AG08396 (cell line): Measurements from ENCODE around the gene MYH10.
"Not testable (repeated sequence)": the region's sequence is repeated elsewhere in the genome, so short reads cannot be mapped to it uniquely, and the experiment has no call there.

ENCODE experiments used
- DNase-seq: peaks from one replicate; pipeline ENCODE4 v3.0.0; 2012; ENCODE audit warnings: low spot score, mixed read lengths

MYH10 gene

DNA sequence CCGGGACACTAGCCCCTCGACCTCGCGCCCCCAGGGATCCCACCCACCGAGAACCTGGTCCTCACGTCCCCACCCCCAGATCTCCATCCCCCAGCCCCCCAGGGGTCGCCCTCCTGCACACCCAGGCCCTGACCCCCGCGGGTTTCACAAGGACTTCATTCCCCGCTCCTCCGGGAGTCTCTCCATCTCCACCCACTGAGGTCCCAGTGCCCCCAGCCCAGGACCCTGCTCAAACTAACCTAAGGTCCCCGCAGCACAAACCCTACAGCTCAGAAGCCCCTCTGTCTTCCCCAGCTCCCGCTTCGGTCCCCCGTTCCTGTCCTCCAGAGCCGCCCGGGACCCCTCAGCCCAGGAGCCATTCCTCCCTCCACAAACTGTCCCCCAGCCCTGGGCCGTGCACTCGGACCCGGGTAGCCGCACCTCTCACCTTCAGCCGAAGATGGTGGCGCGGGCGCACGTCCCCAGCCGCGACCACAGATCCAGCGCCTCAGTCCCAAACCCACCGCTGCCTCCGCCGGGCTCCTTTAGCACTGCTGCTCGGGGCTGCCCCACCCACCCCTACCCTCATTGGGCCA, at the start of gene MYH10:
TSS of gene MYH10 (minus strand) at position 499 of the 575 bp plus-strand sequence. CDS start 7,479 bp downstream, outside the sequence.
- DNase-seq = no peak

DNA sequence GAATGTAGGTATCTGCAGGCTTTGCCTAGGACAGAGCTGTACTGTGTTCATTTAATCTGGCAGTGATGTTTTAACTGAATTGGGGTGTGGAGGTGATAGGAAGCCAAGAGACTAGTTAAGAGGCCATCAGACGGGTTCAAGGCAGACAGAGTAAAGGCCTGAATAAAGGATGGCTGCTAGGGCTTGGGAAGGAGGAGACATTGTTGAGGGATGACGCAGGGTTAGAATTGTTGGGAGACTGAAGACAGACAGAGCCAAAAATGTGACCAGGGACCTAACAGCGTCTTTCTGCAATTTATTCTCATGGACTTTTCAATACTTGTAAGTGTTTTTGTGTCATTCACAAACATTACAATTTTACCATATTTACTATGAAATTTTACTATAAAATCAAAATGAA, 48.6 kb upstream of the MYH10 start:
- no peak for DNase-seq

DNA sequence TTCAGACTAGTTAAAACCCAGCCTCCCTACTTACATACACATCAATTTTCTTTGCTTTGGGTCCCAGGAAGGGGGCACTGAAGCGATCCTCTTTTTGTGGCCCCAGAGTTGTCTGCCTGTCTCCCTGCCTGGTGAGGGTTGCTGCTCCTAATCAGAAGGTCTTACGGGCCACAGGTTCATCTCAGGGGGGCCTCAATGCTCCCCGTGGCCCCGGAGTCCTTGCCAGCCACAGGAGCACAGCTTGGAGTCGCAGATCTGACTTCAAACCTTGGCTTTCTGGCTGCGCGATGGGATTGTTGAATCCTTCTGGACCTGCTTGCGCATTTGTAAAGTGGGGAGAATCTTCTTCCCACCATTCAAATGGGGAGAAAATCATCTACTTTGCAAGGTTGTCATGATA, 44.8 kb upstream of the MYH10 start:
- DNase-seq = no peak

DNA sequence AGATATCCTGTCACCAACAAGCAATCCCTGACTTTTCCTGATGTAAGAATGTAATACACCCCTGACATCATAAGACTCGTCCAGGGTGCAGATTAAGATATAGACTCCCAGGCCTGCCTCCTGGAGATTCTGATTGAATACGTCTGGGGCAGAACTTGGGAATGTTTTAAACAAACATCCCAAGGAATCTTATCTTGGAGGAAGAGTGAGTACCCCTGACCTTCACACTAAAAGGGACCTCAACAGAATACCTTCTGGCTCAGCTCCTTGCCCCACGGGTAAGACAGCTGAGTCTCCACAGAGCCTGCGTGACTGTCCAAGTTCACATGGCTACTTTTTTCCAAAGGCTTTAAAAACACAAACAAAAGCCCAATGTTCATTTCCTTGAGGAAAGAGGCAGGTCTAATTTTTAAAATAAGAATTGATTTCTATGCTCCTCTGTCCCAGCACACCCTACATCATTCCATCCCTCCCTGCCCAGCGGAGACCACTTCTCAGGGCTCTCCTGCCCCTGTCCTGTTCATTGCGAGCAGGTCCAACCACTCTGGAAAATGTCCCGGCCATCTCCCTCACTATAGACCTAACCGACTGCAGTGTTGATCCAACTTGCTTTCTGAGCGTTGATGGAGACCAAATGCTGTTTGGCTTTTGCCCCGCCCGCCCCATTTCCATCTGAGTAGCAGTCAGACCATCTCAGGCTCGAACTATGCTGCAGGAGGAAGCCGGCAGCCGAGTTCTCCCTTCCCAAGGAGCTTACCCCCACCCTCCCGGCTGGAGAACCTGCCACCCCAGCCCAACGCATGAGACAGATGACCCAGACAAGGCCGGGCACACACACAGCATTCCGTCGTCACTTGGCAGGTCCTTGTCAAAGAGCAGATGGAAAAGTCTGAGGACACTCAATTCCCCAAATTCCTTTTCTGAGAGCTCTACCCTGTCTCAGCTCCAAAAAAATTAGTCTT, 44.1 kb upstream of the MYH10 start:
- DNase-seq = peak; percentile 40

DNA sequence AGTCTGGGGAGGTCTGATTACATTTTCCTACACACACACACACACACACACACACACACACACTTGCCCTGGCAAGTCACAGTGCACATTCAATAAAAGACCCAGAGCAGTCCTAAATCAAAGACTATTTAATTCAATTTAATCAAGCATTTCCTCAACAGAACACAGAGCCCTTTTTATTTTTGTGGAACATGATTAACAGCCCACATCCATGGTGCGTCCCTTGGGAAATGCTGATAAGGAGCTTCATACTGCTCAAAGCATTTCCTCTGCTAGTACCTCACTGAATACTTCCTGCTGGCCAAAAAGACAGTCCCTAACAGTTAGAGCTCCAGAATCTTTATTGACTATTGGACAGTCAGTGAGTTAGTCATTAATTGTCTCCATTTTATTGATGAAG, 43.1 kb upstream of the MYH10 start:
- DNase-seq = no peak

DNA sequence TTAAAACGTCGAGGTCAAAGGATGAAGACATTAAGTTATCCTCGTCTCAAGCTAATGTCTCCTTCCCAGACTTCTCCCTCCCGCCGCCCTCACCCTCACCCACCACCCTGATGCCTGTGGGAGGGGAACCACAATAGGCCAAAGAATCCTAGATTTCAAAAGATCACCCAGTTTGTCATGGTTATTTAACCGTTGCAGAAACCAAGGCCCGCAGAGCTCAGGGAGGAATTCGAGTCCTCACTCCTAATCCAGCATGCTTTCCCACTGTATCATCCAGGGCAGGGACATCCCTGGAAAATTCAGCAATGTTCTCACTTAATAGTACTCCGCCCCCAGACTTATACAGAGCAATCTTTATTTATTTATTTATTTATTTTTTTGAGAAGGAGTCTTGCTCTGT, 41.8 kb upstream of the MYH10 start:
- no peak for DNase-seq

DNA sequence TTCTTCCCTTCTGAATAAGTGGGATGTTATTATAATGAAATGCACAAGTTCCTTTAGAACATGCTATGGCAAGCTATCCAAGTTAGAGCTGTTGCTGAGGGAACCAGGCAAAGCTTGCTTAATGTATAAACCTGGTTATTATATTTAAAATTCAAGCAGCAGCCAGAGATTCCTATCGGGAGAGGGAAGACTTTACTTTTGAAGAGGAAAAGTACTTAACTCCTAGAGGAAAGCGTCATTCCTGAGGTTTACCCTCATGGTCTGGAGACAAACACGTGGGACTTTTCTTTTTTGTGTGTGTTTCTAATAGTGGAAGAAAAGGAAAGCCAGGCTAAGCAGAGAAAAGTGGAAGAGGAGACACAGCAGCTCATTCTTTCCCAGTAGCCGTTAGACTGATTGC, 39.9 kb upstream of the MYH10 start:
- DNase-seq = no peak

DNA sequence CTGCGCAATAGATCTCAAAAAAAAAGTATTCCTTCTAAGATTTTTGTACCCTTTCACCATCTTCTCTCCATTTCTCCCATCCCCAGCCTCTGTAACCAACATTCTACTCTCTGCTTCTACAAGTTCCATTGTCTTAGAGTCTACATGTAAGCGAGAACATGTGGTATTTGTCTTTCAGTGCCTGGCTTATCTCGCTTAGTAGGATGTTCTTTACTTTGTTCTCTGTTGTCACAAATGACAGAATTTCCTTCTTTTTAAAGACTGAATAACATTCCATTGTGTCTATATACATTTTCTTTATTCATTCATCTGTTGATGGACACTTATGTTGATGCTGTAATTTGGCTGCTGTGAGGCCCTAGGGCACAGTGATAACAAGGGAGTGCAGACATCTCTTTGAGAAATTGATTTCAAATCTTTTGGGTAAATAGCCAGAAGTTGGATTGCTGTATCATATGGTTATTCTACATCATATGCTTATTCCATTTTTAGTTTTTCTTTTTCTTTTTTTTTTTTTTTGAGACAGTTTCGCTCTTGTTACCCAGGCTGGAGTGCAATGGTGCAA, 37.7 kb upstream of the MYH10 start:
- DNase-seq = no peak

DNA sequence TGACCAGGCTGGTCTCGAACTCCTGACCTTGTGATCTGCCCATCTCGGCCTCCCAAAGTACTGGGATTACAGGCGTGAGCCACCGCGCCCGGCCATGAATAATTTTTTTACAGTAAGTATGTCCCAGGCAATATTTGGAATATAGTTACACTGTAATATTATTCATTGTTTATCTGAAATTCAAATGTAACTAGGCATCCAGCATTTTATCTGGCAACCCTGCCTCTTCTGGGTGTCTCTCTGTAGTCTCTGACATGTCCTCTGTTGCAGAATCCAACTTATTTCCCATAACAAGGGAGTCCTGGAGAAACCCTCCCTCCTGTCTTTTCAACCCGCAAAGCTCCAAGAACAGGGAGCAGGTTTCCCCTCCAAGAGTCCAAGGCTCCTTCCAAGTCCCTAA, 36.9 kb upstream of the MYH10 start:
- DNase-seq = no peak

DNA sequence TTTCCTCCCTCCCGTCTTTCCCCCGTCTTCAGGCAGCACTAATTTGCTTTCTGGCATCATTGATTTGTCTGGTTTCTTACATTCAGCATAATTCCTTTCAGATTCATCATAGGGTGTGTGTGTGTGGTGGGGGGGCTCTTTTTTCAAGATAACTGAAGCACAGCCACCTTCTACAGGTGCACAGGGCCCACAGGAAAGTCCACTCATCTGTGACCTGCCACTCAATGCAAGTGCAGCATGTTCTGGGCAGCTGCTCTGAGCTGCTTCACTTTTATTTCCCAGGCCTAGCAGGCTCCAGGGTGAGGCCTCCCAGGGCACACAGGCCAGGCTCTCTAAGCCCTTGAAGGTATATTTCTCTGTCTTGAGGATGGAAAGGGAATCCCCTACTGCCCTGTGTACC, 35.2 kb upstream of the MYH10 start:
- no peak for DNase-seq

DNA sequence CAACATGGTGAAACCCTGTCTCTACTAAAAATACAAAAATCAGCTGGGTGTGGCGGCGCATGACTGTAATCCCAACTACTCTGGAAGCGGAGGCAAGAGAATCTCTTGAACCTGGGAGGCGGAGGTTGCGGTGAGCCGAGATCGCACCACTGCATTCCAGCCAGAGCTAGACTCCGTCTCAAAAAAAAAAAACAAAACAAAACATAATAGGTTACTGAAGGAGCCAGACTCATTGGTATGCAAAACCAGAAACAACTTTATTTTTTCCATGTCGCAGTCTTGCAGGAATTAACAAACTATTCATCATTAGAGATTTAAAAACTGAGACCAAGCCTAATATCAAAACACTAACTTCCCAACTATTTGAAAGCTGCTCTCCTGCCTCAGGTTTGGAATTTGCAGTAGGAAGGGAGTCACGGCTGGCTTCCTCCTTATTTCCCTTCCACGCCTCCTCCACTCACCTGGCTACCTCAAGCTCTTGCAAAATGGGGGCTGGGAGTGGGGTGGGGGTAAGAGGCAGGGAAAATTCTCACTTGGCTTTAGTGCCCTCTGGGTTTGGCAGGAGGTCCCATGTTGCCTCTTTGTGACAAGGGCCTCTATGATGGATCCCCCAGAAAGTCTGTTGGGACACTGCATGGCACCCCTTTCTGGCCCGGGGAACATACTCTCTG, 34.1 kb upstream of the MYH10 start:
- no peak for DNase-seq

DNA sequence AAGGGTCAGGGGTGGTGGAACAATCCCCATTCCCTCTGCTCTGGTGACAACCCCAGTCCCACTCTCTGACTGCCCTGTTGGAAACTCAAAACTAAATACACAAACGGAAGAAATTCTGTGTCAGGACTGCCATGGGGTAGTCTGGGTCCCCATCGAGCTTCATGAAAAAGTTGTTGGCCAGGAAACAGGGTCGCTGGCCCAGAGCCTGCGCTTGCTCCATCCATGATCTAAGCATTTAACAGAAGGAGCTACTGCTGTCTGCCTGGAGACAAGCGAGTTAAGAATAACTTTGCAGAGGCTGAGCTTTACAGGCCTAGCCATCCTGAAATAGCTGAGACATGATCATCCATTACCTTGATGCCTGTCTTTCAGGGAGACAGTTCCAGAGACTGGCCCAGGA, 32.4 kb upstream of the MYH10 start:
- no peak for DNase-seq

DNA sequence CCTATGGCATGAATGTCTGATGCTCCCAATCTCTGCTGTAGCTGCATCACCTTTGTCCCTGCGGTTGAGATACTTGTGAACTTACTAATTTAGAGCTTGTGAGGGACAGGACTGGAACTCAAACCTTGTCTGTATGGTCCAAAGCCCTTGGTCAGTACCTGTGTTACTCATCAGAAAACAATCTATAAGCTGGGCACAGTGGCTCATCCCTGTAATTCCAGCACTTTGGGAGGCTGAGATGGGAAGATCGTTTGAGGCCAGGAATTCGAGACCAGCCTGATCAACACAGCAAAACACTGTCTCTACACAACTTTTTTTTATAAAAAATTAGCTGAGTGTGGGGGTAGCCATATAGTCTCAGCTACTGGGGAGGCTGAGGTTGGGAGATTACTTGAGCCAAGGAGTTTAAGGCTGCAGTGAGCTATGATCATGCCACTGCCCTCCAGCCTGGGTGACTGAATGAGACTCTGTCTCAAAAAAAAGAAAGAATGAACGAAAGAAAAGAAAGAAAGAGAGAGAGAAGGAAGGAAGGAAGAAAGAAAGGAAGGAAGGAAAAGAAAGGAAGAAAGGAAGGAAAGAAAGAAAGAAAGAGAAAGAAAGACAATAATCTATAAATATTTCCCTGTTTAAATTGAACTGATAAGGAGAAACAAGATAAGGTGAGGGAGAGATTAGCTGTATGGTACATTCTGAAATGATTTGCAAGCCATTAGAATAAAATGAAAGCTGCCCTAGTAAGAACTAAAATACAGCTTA, 31.7 kb upstream of the MYH10 start:
- no peak for DNase-seq

DNA sequence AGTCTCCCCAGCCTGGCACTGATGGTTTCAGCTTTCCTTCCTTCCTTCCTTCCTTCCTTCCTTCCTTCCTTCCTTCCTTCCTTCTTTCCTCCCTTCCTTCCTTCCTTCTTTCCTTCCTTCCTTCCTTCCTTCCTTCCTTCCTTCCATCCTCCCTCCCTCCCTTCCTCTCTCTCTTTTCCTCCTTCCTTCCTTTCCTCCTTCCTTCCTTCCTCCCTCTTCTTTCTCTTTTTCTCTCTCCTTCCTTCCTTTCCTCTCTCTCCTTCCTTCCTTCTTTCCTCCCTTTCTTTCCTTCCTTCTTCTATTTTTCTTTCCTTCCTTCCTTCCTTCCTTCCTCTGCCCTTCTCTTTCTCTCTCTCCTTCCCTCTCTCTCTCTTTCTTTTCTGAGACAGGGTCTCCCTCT, 30.2 kb upstream of the MYH10 start:
- not testable (repeated sequence) for DNase-seq

DNA sequence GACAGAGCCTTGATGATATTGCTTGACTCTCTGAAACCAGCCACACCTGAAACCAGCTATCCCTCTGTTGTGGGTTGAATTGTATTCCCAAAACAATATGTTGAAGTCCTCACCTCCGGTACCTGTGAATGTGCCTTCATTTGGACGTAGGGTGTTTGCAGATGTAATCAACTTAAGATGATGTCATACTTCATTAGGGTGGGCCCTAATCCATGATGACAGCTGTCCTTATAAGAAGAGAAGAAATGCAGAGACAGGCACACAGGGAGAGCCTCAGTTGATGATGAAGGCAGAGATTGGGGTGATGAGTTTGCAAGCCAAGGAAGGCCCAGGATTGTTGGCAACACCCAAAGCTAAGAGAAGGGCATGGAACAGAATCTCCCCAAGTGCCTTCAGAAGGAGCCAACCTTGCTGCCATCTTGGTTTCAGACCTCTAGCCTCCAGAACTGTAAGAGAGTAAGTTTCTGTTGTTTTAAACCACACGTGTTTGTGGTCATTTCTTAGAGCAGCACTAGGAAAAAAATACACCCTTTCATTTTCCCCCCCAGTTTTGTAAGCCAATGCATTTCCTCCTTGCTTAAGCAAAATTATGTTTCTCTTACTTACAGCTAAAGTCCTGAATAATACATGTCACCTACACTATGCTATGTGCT, 29.4 kb upstream of the MYH10 start:
- no peak for DNase-seq

DNA sequence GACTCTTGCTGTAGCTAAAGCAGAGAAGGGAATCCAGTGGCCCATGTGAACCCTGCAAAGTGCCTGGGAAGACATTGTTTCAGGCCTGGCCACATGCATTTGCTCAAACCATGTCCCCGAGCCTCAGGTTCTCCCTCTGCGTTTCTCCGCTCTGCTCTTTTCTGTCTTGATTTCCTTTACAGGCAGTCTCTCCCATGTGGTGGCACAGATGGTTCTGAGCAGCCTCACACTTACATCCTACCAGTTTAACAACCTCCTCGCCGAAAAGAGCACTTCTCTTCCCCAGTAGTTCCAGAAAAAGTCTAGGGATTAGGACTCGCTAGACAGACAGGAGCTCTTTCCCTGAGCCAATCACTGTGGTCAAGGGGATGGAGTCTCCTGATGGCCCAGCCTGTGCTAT, 28.3 kb upstream of the MYH10 start:
- no peak for DNase-seq

DNA sequence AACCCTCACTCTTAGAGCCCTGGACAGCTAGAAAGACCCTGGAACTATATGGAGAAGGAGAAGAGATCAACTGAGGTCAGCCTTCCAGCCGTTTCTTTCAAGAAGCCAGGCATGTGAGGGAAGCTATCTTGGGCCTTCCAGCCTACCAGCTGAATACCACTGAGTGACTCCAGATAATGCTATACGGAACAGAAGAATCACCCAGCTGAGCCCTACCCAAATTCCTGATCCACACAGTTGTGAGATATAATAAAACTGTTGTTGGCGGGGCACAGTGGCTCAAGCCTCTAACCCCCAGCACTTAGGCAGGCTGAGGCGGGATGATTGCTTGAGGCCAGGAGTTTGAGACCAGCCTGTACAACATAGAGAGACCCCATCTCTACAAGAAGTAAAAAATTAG, 26.2 kb upstream of the MYH10 start:
- no peak for DNase-seq

DNA sequence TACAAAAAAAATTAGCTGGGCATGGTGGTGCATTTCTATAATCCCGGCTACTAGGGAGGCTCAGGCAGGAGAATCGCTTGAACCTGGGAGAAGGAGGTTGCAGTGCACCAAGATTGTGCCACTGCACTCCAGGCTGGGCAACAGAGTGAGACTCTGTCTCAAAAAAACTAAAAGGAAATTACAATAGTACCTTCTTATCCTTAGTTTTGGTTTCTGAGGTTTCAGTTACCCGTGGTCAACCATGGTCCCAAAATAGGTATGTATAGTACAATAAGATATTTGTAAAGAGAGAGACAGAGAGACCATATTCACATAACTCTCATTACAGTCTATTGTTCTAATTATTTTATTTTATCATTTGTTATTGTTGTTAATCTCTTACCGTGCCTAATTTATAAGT, 24.3 kb upstream of the MYH10 start:
- DNase-seq = no peak

DNA sequence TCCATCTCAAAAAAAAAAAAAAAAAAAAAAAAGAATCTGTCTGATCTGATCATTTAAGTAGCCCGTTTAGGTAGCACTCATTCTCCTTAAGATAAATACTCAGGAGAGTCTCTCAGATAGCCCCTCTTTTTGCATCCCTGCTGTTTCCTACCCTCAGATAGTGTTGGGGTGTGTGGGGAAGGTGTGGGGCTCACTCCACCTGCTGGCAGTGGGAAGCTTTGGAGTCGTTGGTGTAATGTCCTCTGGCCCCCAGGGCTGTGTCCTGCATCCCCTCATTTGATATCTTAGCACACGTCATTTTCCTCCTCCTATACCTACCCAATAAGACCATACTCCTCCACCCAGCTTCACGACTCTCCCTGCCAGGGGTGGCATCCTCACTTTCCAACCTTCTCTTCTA, 20.5 kb upstream of the MYH10 start:
- DNase-seq = no peak

DNA sequence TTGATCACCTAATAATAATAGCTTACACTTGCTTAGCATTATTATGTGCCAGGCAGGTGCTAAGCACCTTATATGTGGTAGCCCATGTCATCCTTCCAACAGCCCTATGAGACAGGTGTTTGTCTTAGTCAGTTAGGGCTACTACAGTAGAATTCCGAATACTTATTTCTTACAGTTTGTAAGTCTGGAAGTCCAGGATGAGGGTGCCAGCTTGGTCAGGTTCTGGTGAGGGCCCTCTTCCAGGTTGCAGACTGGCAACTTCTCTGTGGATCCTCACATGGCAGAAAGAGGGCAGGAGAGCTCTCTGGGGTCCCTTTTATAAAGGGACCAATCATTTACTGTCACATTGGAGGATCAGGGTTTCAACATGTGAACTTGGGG, 19.6 kb upstream of the MYH10 start:
- no peak for DNase-seq
